ENCODE results near the gene C1orf174.

Gene C1orf174

GRCh38 chr1:3863231-3863935, 36.7 kb downstream of the C1orf174 start:
- DNase-seq = no peak

- DNase-seq = no peak
These were observed 41.7 kb downstream of the C1orf174 start for GRCh38 chr1:3858231-3858981.

GRCh38 chr1:3857791-3858129, 42.3 kb downstream of the C1orf174 start:
- no peak for DNase-seq

GRCh38 chr1:3856923-3857790, 42.9 kb downstream of the C1orf174 start, which contains the start of the genes CEP104 and DFFB:
Gene CEP104, minus strand, starts transcription at chr1:3857211. Its CDS starts 4,804 bp downstream, at chr1:3852407.
Gene DFFB, plus strand, starts transcription at chr1:3857476. Its CDS starts 128 bp downstream, at chr1:3857604.
- peak; percentile 98 for DNase-seq

GRCh38 chr1:3852711-3853485, 47.2 kb downstream of the C1orf174 start:
- no peak for DNase-seq

GRCh38 chr1:3852091-3852490, 48.0 kb downstream of the C1orf174 start:
- DNase-seq = no peak

GRCh38 chr1:3851292-3851691, 48.8 kb downstream of the C1orf174 start:
- DNase-seq = no peak

GRCh38 chr1:3850857-3851256, 49.2 kb downstream of the C1orf174 start:
- DNase-seq = no peak

GRCh38 chr1:3847081-3847480, 53.0 kb downstream of the C1orf174 start:
- DNase-seq = no peak

- no peak for DNase-seq
These were observed 53.5 kb downstream of the C1orf174 start for GRCh38 chr1:3846541-3846940.

- no peak for DNase-seq
These were observed 57.2 kb downstream of the C1orf174 start for GRCh38 chr1:3842912-3843311.

- no peak for DNase-seq
These were observed 58.6 kb downstream of the C1orf174 start for GRCh38 chr1:3841491-3841890.

Measured in activated effector memory CD4-positive, alpha-beta T cell treated with Interleukin-2 at 50 U/mL for 16 hours (primary cell).